ENCODE results near the gene FMO1.

DNA sequence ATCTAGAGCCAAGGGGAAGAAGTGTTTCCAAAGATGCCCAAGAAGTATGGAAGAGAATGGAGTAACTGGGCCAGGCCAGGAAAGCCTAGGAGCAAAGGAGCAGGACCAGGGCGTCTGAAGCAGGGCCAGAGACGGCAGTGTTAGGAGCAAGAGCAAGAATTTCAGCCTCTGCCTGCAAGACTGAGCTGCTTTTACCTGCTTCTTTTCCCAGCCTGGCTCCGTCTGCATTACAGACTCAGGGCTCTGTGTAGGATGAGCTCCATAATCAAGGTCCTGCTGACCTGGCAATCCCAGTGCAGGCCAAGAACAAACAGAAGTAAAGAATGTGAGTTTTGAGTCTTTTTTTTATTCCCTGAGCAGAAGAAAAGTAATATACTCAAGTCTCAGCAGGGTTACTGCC lies 10.1 kb downstream of the FMO1 start:
- TF ChIP-seq POLR2A (IDR thresholded peaks at IDR 0.05; ENCODE audit: low read depth, low read length) (no peak), TAF1 (IDR thresholded peaks at IDR 0.05; ENCODE audit: borderline replicate concordance, low read depth, low read length) (no peak), POLR2AphosphoS5 (IDR thresholded peaks at IDR 0.05; ENCODE audit: low read depth, low read length) (no peak)
